MG63 (cell line): ENCODE results near the gene NTM. TPM values are rescaled to one million over a fixed set of nuclear protein-coding genes. Genes with fewer than 3 reads are reported as not detected.

Source experiments
- DNase-seq: peaks from one replicate; pipeline ENCODE4 v3.0.0-alpha.2; 2020
- H3K27me3 ChIP-seq: fragments of 250-450 bp; sonication (Bioruptor Pico); 2 replicates; pipeline ENCODE4 v1.5.1; 2020; ENCODE audit warnings: mild to moderate bottlenecking, moderate library complexity
- H3K36me3 ChIP-seq: fragments of 250-450 bp; sonication (Bioruptor Pico); 2 replicates; pipeline ENCODE4 v1.5.1; 2020; ENCODE audit warnings: mild to moderate bottlenecking, moderate library complexity
- H3K4me3 ChIP-seq: fragments of 250-450 bp; sonication (Bioruptor Pico); 2 replicates; pipeline ENCODE4 v1.5.1; 2020; ENCODE audit warnings: mild to moderate bottlenecking, moderate library complexity
- H3K9me3 ChIP-seq: fragments of 250-450 bp; sonication (Bioruptor Pico); 2 replicates; pipeline ENCODE4 v1.5.1; 2020; ENCODE audit warnings: mild to moderate bottlenecking, moderate library complexity
- total RNA-seq: library from RNA; depleted of rRNA; stranded (reverse); fragments of >200 nt; shearing (Covaris generic); gene quantifications from 2 replicates; pipeline ENCODE4 v1.2.3, GENCODE V29; 2014; ENCODE audit warnings: low replicate concordance

NTM gene
- total RNA-seq, 1 experiment from 2014 or later, result 4.0 TPM

GRCh38 chr11:132112846-132113245, 742.4 kb downstream of the NTM start:
- Histone ChIP-seq H3K27me3 (no peaks in the 10 kb centered on the region), H3K9me3 (no peaks in the 10 kb centered on the region)
- no peak for DNase-seq

DNA sequence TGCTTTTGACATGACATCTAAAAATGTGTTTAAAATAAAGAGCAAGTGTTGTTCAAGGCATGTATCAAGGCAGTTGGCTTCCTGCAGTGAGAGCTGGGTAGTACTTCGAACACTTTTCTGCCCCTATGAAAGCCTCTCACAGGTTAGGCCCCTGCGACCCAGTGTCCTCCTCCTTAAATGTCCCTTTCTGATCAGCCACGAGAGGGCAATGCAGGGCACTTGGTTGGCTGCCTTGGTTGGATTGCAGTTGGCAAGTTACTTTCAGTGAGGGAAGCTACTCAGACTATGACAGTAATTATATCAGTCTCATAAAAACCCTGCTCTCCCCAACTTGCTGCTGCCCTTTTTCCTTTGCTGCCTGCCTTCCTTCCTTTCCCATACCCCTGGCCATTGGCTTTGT, 743.8 kb downstream of the NTM start:
- peak; percentile 62 for DNase-seq
- no peak overlapping the region for H3K4me3 ChIP-seq
- no peaks in the 10 kb centered on the region for H3K9me3 ChIP-seq
- no peaks in the 10 kb centered on the region for H3K27me3 ChIP-seq
- no peaks in the 10 kb centered on the region for H3K36me3 ChIP-seq

More at GRCh38 chr11:132112846-132113245, 742.4 kb downstream of the NTM start:
- no peaks in the 10 kb centered on the region for H3K36me3 ChIP-seq
- no peak overlapping the region for H3K4me3 ChIP-seq

DNA sequence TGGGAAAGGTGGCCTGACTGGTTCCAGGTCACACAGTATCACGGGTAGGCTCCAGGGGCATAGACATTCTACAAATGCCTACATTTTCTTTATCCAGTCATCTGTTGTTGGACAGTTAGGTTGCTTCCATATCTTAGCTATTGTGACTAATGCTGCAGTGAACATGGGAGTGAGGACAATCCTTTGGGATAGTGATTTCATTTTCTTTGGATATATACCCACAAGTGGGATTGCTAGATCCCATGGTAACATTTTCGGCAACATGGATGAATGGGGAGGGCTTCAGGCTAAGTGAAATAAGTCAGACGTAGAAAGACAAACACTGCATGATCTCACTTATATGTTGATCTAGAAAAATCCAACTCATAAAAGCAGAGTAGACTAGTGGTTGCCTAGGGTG, 744.3 kb downstream of the NTM start:
- no peak overlapping the region for H3K4me3 ChIP-seq
- no peaks in the 10 kb centered on the region for H3K27me3 ChIP-seq
- no peaks in the 10 kb centered on the region for H3K9me3 ChIP-seq
- H3K36me3 ChIP-seq, result no peaks in the 10 kb centered on the region
- DNase-seq, result no peak

DNA sequence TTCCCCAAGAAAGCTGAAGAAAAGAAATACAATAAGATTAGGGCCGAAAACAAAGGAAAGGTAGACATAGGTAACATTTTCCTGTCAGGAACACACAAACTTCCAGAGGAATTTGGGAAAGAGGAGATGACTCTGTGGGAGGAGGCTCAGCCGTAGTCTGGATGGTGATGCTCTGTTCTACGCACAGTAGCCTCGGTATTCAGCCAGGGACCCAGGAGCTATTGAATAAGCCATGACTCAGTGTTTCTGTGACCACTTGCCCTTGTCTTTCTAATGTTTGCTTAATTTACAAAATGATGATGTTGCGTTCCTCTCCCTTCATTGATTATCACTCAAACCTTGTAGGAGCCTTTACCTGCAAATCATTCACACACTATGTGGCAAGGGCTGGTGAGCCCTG, 745.0 kb downstream of the NTM start:
- DNase-seq, result no peak
- Histone ChIP-seq H3K27me3 (no peaks in the 10 kb centered on the region), H3K4me3 (no peak overlapping the region), H3K36me3 (no peaks in the 10 kb centered on the region), H3K9me3 (no peaks in the 10 kb centered on the region)

GRCh38 chr11:132116516-132116915, 746.1 kb downstream of the NTM start:
- H3K36me3 ChIP-seq, result no peaks in the 10 kb centered on the region
- no peak for DNase-seq
- no peak overlapping the region for H3K4me3 ChIP-seq
- H3K9me3 ChIP-seq, result no peaks in the 10 kb centered on the region
- H3K27me3 ChIP-seq, result no peaks in the 10 kb centered on the region

DNA sequence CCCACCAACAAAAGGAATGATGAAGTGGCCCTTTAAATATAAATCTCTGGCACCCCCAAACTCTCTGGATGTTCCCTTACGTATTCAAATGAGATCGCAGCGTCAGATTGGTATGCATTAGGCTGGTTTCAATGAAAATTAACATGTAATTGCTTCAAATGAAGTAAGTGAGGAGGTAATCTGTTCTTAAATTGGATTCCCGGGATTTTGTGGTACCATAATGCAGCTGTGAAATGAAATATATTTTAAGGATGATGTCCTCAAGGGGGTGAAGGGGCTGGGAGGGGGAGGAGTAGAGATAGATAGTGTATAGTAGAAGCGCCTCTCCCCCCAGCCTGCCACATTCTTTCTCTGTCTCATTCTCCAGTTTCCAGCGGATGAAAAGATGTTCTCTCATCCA, 748.2 kb downstream of the NTM start:
- no peak for DNase-seq
- H3K4me3 ChIP-seq, result no peak overlapping the region
- H3K9me3 ChIP-seq, result no peaks in the 10 kb centered on the region
- H3K36me3 ChIP-seq, result no peaks in the 10 kb centered on the region
- H3K27me3 ChIP-seq, result no peaks in the 10 kb centered on the region

GRCh38 chr11:132119573-132119972, 749.2 kb downstream of the NTM start:
- no peaks in the 10 kb centered on the region for H3K36me3 ChIP-seq
- H3K4me3 ChIP-seq, result no peak overlapping the region
- no peaks in the 10 kb centered on the region for H3K9me3 ChIP-seq
- no peak for DNase-seq
- no peaks in the 10 kb centered on the region for H3K27me3 ChIP-seq

GRCh38 chr11:132122735-132123134, 752.3 kb downstream of the NTM start:
- Histone ChIP-seq H3K27me3 (no peaks in the 10 kb centered on the region), H3K4me3 (no peak overlapping the region), H3K9me3 (no peaks in the 10 kb centered on the region), H3K36me3 (no peaks in the 10 kb centered on the region)
- no peak for DNase-seq

DNA sequence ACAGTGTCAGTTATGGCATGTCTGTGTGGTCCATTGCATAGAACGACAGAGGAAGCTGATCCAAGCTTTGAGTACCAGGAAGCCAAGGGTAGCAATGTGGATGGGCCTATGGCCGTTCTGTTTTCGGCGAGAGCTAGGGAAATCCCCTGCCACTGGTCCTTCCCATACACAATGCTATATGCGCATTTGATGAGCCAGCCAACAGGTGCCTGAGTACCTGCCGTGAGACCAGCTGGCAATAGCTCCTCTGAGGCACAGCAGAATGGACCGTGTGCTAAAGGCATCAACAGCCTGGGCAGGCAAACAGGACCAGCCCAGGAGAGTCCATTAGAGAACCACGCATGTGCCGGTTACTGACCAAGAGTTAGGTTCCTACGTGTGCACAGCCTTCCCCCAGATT, 753.0 kb downstream of the NTM start:
- Histone ChIP-seq H3K4me3 (no peak overlapping the region), H3K36me3 (no peaks in the 10 kb centered on the region), H3K27me3 (no peaks in the 10 kb centered on the region), H3K9me3 (no peaks in the 10 kb centered on the region)
- no peak for DNase-seq

DNA sequence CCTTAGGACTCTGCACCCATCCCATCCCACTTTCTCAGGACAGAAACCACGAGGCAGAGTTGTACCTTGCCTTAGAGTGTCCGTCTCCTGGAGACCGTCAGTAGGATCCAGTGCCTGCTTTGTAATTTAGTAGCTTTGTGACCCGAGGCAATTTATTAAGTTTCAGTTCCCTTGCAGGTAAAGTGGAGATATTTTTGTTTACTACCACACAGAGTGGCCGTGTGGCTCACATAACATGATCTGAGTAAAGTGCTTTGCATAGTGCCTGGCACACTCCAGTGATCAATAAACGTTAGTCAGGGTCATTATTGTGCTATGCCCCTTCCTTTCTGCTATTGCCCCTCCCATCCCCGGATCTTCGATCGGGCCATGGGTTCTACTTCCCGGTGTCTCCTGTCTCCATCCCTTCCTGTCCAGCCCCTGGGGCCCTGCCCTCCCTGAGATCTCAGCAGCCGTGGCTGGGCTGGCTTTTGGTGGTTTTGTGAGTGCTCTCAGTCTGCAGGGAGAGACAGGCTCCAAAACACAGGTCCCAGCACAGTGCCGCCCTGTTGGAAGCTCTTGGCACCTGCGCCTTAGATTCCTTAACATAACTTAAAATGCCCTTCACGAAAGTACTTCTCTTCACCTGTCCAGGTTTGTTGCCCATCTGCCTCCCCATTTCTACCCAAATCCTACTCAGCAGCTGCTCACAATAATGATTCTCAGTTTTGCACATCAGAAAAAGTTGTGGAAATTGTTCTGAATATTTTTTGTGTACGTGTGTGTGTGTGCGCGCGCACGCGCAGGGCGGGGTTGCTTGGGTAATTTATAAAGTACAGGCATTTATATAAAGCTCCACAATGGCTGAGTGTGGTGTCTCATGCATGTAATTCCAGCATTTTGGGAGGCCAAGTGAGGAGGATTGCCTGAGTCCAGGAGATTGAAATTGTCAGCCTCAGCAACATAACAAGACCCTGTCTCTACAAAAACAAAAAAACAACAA, 753.7 kb downstream of the NTM start:
- Histone ChIP-seq H3K27me3 (no peaks in the 10 kb centered on the region), H3K9me3 (no peaks in the 10 kb centered on the region), H3K36me3 (no peaks in the 10 kb centered on the region), H3K4me3 (no peak overlapping the region)
- DNase-seq, result no peak

- Histone ChIP-seq H3K36me3 (no peaks in the 10 kb centered on the region), H3K4me3 (peak overlapping the region; percentile 9; the same call in 1 of the 2 replicates), H3K9me3 (no peaks in the 10 kb centered on the region), H3K27me3 (no peaks in the 10 kb centered on the region)
- peak; percentile 55 for DNase-seq
Observed at GRCh38 chr11:132125988-132126871, 755.8 kb downstream of the NTM start.

DNA sequence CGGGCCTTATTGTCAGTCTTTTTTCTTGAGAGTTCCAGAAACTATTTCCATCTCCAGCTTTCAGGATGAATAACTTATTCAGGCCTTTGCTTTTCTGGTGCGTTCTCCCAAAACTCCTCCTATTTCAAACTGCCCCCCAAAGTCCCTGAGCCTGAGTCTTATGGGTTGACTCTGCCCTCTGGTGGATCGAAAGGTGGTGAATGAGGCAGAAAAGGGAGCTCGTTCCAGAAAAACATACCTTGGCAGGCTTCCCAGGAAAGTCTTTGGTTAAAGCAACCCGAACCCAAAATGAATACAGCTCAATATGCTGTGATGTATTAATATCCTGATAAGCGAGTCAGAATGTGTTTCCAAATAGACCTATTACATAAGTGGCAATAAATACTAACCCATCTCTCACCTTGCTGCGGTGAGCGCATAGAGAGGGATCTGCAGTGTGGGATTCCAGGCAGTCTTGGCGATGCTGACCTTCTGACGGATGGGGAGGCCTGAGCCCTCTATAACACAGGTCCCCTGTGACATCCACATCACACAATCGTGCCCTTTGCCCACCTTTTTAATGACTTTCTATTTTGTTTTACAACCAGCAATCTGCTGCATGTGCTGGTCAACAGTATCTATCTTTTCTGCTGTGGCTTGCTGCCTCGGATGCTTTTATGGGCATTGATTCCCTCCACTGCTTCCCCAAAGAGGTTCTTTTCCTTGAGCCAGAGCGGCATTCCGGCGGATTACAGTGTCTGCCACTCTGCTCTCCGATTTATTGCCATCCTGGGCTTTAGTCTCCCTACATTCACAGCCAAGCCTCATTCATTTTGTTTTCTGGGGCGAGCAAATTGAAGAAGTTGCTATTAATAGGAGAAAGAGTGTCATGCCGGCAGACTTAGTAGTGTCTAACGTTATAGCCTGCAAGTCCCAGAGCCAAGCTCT, 756.8 kb downstream of the NTM start:
- no peaks in the 10 kb centered on the region for H3K27me3 ChIP-seq
- DNase-seq, result peak; percentile 73
- H3K9me3 ChIP-seq, result no peaks in the 10 kb centered on the region
- no peak overlapping the region for H3K4me3 ChIP-seq
- no peaks in the 10 kb centered on the region for H3K36me3 ChIP-seq

DNA sequence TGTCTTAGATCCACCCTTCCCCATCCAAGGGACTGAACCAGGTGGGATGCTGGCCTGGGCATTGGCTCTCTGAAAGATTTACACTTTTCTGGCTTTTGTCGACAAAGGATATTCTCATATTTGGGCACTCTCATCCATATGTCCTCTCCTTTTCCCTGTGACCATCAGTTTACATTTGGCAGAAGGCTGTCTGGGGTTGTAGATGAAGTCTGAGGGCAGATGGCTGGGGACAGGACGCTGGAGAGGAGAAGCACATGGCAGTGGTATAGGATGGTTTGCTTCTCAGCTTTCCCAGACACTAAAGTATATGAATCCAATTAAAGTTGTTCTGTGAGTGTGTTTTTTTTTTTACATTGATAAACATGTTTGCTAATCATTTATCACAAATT, 757.5 kb downstream of the NTM start:
- Histone ChIP-seq H3K9me3 (no peaks in the 10 kb centered on the region), H3K27me3 (no peaks in the 10 kb centered on the region), H3K36me3 (no peaks in the 10 kb centered on the region), H3K4me3 (no peak overlapping the region)
- no peak for DNase-seq

DNA sequence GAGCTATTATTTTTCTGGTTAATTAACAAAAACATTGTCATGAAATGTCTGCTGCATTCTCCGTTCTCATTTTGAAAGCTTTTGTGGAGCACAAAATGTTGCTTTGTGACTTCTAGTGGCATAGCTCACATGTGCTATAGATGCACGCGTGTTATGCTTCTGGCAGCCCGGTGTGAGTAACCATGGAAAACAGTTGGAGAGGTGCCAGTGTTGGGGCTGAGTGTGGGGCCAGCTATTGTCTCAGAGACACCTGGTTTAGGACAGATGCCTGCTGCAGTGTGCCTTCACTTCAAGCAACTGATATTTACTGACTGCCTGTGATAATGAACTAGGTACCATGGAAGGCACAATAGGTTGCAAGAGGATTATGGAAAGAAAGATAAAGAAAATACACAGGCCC, 760.6 kb downstream of the NTM start:
- no peak for DNase-seq
- H3K9me3 ChIP-seq, result no peaks in the 10 kb centered on the region
- H3K36me3 ChIP-seq, result no peaks in the 10 kb centered on the region
- H3K27me3 ChIP-seq, result no peaks in the 10 kb centered on the region
- no peak overlapping the region for H3K4me3 ChIP-seq

GRCh38 chr11:132131961-132132360, 761.5 kb downstream of the NTM start:
- Histone ChIP-seq H3K9me3 (no peaks in the 10 kb centered on the region), H3K36me3 (no peaks in the 10 kb centered on the region), H3K4me3 (no peak overlapping the region), H3K27me3 (no peaks in the 10 kb centered on the region)
- DNase-seq, result no peak

DNA sequence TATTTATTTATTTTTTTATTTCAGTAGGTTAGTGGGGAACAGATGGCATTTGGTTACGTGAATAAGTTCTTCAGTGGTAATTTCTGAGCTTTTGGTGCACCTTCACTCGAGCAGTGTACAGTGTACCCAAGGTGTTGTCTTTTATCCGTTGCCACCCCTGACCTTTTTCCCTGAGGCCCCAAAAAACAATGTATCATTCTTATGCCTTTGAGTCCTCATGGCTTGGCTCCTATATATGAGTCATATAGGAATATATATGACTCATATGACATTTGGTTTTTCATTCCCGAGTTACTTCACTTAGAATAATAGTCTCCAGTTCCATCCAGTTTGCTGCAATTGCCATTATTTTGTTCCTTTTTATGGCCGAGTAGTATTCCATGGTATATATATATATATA, 763.9 kb downstream of the NTM start:
- no peaks in the 10 kb centered on the region for H3K36me3 ChIP-seq
- H3K4me3 ChIP-seq, result no peak overlapping the region
- H3K27me3 ChIP-seq, result no peaks in the 10 kb centered on the region
- no peaks in the 10 kb centered on the region for H3K9me3 ChIP-seq
- DNase-seq, result no peak
